Neural progenitor cell (in vitro differentiated cells): Measurements from ENCODE around the gene DMAC2. TPM values are rescaled to one million over a fixed set of nuclear protein-coding genes. Genes with fewer than 3 reads are reported as not detected.

Experiments
- DNase-seq: peaks from one replicate; pipeline ENCODE4 v3.0.0-alpha.2; 2016; ENCODE audit warnings: low spot score
- H2AFZ ChIP-seq: fragments of 200-600 bp; sonication (generic); replicated peaks from 2 replicates; pipeline ENCODE4 v1.6.1; 2016; ENCODE audit warnings: antibody characterized with exemption
- H3F3A ChIP-seq: fragments of 200-600 bp; sonication (generic); 2 replicates; pipeline ENCODE4 v1.6.1; 2016; ENCODE audit warnings: antibody characterized with exemption, low read depth
- H3K27ac ChIP-seq: fragments of 200-600 bp; sonication (generic); 2 replicates; pipeline ENCODE4 v1.5.1; 2016; ENCODE audit warnings: mild to moderate bottlenecking
- H3K27me3 ChIP-seq: fragments of 200-600 bp; sonication (generic); 2 replicates; pipeline ENCODE4 v1.6.1; 2016; ENCODE audit warnings: mild to moderate bottlenecking, moderate library complexity
- H3K36me3 ChIP-seq: fragments of 200-600 bp; sonication (generic); 2 replicates; pipeline ENCODE4 v1.5.1; 2016
- H3K4me1 ChIP-seq: fragments of 200-600 bp; sonication (generic); 2 replicates; pipeline ENCODE4 v1.6.1; 2016; ENCODE audit warnings: mixed run types
- H3K4me2 ChIP-seq: fragments of 200-600 bp; sonication (generic); 2 replicates; pipeline ENCODE4 v1.6.1; 2016
- H3K4me3 ChIP-seq: fragments of 200-600 bp; sonication (generic); 2 replicates; pipeline ENCODE4 v1.5.1; 2016
- H3K79me2 ChIP-seq: fragments of 200-600 bp; sonication (generic); 2 replicates; pipeline ENCODE4 v1.6.1; 2016; ENCODE audit warnings: low read depth
- H3K9ac ChIP-seq: fragments of 200-600 bp; sonication (generic); 2 replicates; pipeline ENCODE4 v1.6.1; 2016
- H3K9me3 ChIP-seq: fragments of 200-600 bp; sonication (generic); 2 replicates; pipeline ENCODE4 v1.5.1; 2016; ENCODE audit warnings: low read depth
- H4K20me1 ChIP-seq: fragments of 200-600 bp; sonication (generic); 2 replicates; pipeline ENCODE4 v1.6.1; 2016; ENCODE audit warnings: low read depth
- H3K27ac Mint-ChIP-seq: 3 replicates; pipeline ENCODE4 v1.8.0; 2021; ENCODE audit warnings: mixed read lengths
- H3K27me3 Mint-ChIP-seq: 2 replicates; pipeline ENCODE4 v1.8.0; 2022; ENCODE audit warnings: low read depth, mild to moderate bottlenecking, inconsistent platforms, moderate library complexity, mixed read lengths; ENCODE audit not compliant: insufficient read depth
- H3K36me3 Mint-ChIP-seq: 3 replicates; pipeline ENCODE4 v1.8.0; 2021; ENCODE audit warnings: mixed read lengths
- H3K4me1 Mint-ChIP-seq: 3 replicates; pipeline ENCODE4 v1.8.0; 2021; ENCODE audit warnings: mixed read lengths
- H3K4me3 Mint-ChIP-seq: 3 replicates; pipeline ENCODE4 v1.8.0; 2021; ENCODE audit warnings: mild to moderate bottlenecking, moderate library complexity, mixed read lengths
- H3K9me3 Mint-ChIP-seq: 3 replicates; pipeline ENCODE4 v1.8.0; 2020; ENCODE audit warnings: mixed read lengths
- EZH2 ChIP-seq: fragments of 200-600 bp; sonication (generic); IDR thresholded peaks from 2 replicates; pipeline ENCODE4 v1.6.1; 2017; ENCODE audit warnings: antibody characterized with exemption, mild to moderate bottlenecking, moderate library complexity
- EZH2phosphoT487 ChIP-seq: fragments of 200-600 bp; sonication (generic); IDR thresholded peaks from 2 replicates; pipeline ENCODE4 v1.6.1; 2017; ENCODE audit warnings: antibody characterized with exemption
- total RNA-seq: library from RNA; depleted of rRNA; stranded (reverse); fragments of >200 nt; gene quantifications from 2 replicates; pipeline ENCODE4 v1.2.3, GENCODE V29; 2015; ENCODE audit warnings: low replicate concordance
- TF ChIP-seq, protein P1 (sequence below): fragments of 200-600 bp; sonication (generic); IDR thresholded peaks from 2 replicates; pipeline ENCODE4 v1.5.1; 2017; ENCODE audit warnings: antibody characterized with exemption, mild to moderate bottlenecking

Gene DMAC2
- total RNA-seq, 1 donor from 2014 or later: 39.8 TPM

DNA sequence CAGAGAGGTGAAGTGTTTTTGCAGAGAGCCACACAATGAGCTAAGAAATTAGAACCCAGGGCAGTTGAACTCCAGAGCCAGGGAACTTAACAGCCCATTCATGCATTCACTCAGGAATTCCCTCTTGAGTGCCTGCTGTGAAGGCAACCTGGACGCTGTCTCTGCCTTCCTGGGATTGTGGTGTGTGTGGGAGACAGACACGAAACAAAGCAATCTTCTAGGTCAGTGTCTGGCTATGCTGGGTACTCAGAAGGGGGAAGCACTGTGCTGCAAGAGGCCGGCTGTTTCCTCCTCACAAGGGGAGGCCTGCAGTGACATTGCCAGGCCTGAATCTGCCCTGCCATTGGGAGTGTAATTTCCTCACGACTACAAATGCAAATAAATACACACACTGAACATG is 32.4 kb downstream of the DMAC2 start:
- peak overlapping the region; percentile 88 for H3K27ac Mint-ChIP-seq
- H4K20me1 ChIP-seq: peaks cover 24% of the 10 kb centered on the region
- H3K79me2 ChIP-seq: no peaks in the 10 kb centered on the region
- no peak overlapping the region for H3K4me3 ChIP-seq
- H3K4me3 Mint-ChIP-seq: no peak overlapping the region
- H3K27me3 Mint-ChIP-seq: peaks cover 2% of the 10 kb centered on the region
- DNase-seq: peak; percentile 48
- TF ChIP-seq, protein P1, sequence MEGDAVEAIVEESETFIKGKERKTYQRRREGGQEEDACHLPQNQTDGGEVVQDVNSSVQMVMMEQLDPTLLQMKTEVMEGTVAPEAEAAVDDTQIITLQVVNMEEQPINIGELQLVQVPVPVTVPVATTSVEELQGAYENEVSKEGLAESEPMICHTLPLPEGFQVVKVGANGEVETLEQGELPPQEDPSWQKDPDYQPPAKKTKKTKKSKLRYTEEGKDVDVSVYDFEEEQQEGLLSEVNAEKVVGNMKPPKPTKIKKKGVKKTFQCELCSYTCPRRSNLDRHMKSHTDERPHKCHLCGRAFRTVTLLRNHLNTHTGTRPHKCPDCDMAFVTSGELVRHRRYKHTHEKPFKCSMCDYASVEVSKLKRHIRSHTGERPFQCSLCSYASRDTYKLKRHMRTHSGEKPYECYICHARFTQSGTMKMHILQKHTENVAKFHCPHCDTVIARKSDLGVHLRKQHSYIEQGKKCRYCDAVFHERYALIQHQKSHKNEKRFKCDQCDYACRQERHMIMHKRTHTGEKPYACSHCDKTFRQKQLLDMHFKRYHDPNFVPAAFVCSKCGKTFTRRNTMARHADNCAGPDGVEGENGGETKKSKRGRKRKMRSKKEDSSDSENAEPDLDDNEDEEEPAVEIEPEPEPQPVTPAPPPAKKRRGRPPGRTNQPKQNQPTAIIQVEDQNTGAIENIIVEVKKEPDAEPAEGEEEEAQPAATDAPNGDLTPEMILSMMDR: no peak
- no peak for TF ChIP-seq EZH2phosphoT487
- TF ChIP-seq EZH2: no peak
- H3K36me3 Mint-ChIP-seq: peaks cover 4% of the 10 kb centered on the region
- H3K36me3 ChIP-seq: no peaks in the 10 kb centered on the region
- no peaks in the 10 kb centered on the region for H3K27me3 ChIP-seq
- H3K4me2 ChIP-seq: no peak overlapping the region
- H3K9ac ChIP-seq: peak overlapping the region; percentile 10
- H3K4me1 Mint-ChIP-seq: peaks cover 13% of the 10 kb centered on the region
- H3K27ac ChIP-seq: peak overlapping the region; percentile 42
- H2AFZ ChIP-seq: no peak overlapping the region
- no peaks in the 10 kb centered on the region for H3K4me1 ChIP-seq
- no peaks in the 10 kb centered on the region for H3K9me3 ChIP-seq
- no peaks in the 10 kb centered on the region for H3K9me3 Mint-ChIP-seq
- peaks cover 7% of the 10 kb centered on the region for H3F3A ChIP-seq

DNA sequence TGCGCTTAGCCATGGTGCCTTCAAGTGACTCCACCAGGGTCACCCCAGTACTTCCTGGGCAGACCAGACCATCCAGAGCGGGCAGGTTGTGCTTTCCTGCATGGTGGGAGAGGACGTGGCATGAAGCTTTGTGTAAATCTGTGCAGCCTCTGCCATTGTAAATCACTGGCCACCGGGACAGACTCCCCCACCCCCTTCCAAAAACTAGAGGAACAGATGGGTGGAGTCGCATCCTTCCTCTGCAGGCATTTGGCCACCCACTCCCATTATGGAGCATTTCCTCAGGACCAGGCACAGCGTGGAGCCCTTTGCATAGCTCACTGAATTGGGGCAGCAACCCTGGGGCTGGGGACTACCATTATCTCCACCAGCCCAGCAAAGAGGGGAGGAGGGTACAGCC is 33.9 kb downstream of the DMAC2 start:
- Mint-ChIP-seq H3K36me3 (peaks cover 4% of the 10 kb centered on the region), H3K27ac (no peak overlapping the region), H3K4me1 (peaks cover 13% of the 10 kb centered on the region), H3K4me3 (no peak overlapping the region), H3K27me3 (peaks cover 2% of the 10 kb centered on the region), H3K9me3 (no peaks in the 10 kb centered on the region)
- H3K9me3 ChIP-seq: no peaks in the 10 kb centered on the region
- no peaks in the 10 kb centered on the region for H3K27me3 ChIP-seq
- no peaks in the 10 kb centered on the region for H3K4me1 ChIP-seq
- H3F3A ChIP-seq: peaks cover 7% of the 10 kb centered on the region
- H3K27ac ChIP-seq: no peak overlapping the region
- H2AFZ ChIP-seq: no peak overlapping the region
- H3K9ac ChIP-seq: no peak overlapping the region
- TF ChIP-seq, protein P1: no peak
- TF ChIP-seq EZH2: no peak
- no peak overlapping the region for H3K4me2 ChIP-seq
- DNase-seq: no peak
- no peaks in the 10 kb centered on the region for H3K36me3 ChIP-seq
- H3K79me2 ChIP-seq: no peaks in the 10 kb centered on the region
- peaks cover 29% of the 10 kb centered on the region for H4K20me1 ChIP-seq
- no peak overlapping the region for H3K4me3 ChIP-seq

DNA sequence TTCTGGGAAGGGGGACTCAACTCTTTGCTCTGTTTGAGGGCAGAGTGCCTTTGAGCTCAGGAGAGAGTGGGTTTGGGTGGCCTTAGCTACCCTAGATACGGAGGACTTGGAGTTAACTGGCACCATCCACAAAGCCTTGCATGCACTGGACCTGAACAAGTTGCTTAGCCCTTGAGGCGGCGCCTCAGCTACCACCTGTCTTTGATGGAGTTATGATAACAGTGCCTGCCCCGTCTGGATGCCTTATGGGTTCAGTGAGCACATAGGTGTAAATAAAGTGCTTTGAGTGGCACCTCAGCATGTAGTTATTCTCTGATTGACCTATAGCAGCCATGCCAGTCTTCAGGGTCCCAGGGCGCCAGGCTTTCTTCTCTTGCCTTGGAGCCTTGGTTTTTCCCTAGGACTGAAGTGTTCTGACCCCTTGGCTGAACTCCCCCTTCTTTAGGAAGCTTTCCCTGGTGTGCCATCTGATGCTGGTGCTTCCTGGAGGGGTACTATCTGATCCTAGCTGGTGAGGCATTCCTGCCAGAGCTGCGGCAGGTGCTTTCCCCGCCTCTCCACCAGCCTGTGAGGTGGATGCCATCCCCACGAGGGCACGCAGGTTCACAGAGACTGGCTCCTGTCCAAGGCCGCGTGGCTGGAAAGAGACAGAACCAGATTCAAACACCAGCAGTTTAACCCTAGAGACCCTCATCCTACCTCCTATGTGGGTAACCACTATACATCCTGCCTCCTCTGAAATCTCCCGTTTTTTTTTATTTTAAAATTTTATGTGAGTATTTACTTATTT is 36.3 kb downstream of the DMAC2 start:
- Mint-ChIP-seq H3K36me3 (peaks cover 2% of the 10 kb centered on the region), H3K4me3 (no peak overlapping the region)
- peaks cover 25% of the 10 kb centered on the region for H4K20me1 ChIP-seq

More for the DNA sequence above, 36.3 kb downstream of the DMAC2 start:
- DNase-seq: no peak
- Mint-ChIP-seq H3K4me1 (peaks cover 17% of the 10 kb centered on the region), H3K9me3 (no peaks in the 10 kb centered on the region), H3K27ac (no peak overlapping the region), H3K27me3 (peaks cover 3% of the 10 kb centered on the region)
- peaks cover 7% of the 10 kb centered on the region for H3F3A ChIP-seq
- no peak overlapping the region for H2AFZ ChIP-seq
- no peak overlapping the region for H3K27ac ChIP-seq
- H3K79me2 ChIP-seq: peaks cover 17% of the 10 kb centered on the region
- TF ChIP-seq, protein P1: no peak
- TF ChIP-seq EZH2 (no peak), EZH2phosphoT487 (no peak)
- H3K9ac ChIP-seq: no peak overlapping the region
- peaks cover 6% of the 10 kb centered on the region for H3K4me1 ChIP-seq
- H3K4me3 ChIP-seq: no peak overlapping the region
- H3K4me2 ChIP-seq: no peak overlapping the region
- no peaks in the 10 kb centered on the region for H3K27me3 ChIP-seq
- no peaks in the 10 kb centered on the region for H3K9me3 ChIP-seq
- no peaks in the 10 kb centered on the region for H3K36me3 ChIP-seq
